GM21381 (cell line): ENCODE data around the gene THPO.
"Not testable (repeated sequence)": the region's sequence is repeated elsewhere in the genome, so short reads cannot be mapped to it uniquely, and the experiment has no call there.

Experiments
- ATAC-seq: cut with Tn5 transposase; IDR thresholded peaks from one replicate; pipeline ENCODE4 v1.9.1; 2021; ENCODE audit warnings: mild to moderate bottlenecking, moderate library complexity; ENCODE audit not compliant: unreplicated experiment

The THPO gene

GRCh38 chr3:184352149-184352785 is 25.7 kb downstream of the THPO start:
- no peak for ATAC-seq

GRCh38 chr3:184351511-184352148 is 26.4 kb downstream of the THPO start:
- ATAC-seq = no peak

DNA sequence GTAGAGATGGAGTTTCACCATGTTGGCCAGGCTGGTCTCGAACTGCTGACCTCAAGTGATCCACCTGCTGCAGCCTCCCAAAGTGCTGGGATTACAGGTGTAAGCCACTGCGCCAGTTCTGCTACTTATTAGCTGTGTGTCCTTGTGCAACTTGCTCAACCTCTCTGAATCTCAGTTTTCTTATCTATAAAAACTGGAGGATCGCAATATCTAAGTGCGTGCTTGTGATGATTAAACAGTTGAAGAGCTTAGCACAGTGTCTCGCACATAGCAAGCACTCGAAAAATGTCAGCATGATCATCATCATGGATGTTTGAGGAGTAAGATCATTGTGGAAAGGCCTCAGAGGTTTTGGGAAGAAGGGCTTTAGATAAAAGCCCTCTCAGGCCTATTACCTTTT is 27.4 kb downstream of the THPO start:
- ATAC-seq = no peak

GRCh38 chr3:184349563-184350470 is 28.2 kb downstream of the THPO start:
- no peak for ATAC-seq

- ATAC-seq = no peak
Measured at GRCh38 chr3:184348057-184348382, 30.0 kb downstream of the THPO start.

DNA sequence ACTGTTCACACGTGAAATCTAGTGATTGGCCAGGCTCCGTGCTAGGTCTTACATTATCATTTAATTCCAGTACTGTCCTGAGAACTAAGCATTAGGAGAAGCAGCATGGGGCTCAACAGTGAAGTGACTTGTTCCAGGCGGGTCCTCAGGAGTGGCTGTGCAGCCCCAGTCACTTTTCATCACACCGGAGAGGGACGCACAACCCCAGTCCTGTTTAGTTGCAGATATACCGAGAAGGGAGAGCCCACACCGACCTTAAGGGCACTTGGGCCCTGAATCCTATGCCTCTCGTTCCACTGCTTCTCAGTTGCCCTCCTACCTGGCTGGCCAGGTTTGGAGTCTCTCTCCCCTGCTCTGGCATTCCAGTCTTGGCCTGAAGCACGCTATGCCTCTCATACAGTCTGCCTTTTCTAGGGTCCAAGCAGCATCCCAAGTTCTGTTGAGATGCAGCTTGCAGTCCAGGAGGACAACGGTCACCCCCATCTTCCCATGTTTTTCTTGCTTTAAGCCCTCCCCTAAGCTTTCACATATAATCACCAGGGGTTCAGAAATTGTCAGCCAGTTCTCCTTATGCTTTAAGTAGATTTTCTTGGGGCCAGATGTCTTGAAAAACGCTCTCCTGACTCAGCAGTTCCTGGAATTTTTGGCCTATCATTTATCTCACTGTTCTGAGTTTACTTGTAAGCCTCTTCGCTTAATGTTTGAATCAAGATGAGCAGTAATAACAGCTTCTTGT is 30.5 kb downstream of the THPO start:
- no peak for ATAC-seq

- ATAC-seq = no peak
Measured at GRCh38 chr3:184346480-184347190, 31.4 kb downstream of the THPO start.

DNA sequence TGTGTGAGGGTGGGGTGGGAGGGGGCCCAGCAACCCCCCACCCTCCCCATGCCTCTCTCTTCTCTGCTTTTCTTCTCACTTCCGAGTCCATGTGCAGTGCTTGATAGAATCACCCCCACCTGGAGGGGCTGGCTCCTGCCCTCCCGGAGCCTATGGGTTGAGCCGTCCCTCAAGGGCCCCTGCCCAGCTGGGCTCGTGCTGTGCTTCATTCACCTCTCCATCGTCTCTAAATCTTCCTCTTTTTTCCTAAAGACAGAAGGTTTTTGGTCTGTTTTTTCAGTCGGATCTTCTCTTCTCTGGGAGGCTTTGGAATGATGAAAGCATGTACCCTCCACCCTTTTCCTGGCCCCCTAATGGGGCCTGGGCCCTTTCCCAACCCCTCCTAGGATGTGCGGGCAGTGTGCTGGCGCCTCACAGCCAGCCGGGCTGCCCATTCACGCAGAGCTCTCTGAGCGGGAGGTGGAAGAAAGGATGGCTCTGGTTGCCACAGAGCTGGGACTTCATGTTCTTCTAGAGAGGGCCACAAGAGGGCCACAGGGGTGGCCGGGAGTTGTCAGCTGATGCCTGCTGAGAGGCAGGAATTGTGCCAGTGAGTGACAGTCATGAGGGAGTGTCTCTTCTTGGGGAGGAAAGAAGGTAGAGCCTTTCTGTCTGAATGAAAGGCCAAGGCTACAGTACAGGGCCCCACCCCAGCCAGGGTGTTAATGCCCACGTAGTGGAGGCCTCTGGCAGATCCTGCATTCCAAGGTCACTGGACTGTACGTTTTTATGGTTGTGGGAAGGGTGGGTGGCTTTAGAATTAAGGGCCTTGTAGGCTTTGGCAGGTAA is 32.5 kb downstream of the THPO start:
- ATAC-seq = no peak

DNA sequence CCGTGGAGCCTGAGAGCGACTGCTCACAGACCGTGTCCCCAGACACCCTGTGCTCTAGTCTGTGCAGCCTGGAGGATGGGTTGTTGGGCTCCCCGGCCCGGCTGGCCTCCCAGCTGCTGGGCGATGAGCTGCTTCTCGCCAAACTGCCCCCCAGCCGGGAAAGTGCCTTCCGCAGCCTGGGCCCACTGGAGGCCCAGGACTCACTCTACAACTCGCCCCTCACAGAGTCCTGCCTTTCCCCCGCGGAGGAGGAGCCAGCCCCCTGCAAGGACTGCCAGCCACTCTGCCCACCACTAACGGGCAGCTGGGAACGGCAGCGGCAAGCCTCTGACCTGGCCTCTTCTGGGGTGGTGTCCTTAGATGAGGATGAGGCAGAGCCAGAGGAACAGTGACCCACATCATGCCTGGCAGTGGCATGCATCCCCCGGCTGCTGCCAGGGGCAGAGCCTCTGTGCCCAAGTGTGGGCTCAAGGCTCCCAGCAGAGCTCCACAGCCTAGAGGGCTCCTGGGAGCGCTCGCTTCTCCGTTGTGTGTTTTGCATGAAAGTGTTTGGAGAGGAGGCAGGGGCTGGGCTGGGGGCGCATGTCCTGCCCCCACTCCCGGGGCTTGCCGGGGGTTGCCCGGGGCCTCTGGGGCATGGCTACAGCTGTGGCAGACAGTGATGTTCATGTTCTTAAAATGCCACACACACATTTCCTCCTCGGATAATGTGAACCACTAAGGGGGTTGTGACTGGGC is 33.3 kb downstream of the THPO start:
- ATAC-seq = no peak

- no peak for ATAC-seq
Measured at GRCh38 chr3:184343200-184343876, 34.7 kb downstream of the THPO start.

DNA sequence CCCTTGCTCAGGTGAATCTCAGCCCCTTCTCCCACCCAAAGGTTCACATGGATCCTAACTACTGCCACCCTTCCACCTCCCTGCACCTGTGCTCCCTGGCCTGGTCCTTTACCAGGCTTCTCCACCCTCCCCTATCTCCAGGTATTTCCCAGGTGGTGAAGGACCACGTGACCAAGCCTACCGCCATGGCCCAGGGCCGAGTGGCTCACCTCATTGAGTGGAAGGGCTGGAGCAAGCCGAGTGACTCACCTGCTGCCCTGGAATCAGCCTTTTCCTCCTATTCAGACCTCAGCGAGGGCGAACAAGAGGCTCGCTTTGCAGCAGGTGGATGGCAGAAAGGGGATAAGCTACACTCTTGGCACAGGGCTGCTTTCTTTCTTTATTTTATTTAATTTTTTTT is 36.1 kb downstream of the THPO start:
- no peak for ATAC-seq

DNA sequence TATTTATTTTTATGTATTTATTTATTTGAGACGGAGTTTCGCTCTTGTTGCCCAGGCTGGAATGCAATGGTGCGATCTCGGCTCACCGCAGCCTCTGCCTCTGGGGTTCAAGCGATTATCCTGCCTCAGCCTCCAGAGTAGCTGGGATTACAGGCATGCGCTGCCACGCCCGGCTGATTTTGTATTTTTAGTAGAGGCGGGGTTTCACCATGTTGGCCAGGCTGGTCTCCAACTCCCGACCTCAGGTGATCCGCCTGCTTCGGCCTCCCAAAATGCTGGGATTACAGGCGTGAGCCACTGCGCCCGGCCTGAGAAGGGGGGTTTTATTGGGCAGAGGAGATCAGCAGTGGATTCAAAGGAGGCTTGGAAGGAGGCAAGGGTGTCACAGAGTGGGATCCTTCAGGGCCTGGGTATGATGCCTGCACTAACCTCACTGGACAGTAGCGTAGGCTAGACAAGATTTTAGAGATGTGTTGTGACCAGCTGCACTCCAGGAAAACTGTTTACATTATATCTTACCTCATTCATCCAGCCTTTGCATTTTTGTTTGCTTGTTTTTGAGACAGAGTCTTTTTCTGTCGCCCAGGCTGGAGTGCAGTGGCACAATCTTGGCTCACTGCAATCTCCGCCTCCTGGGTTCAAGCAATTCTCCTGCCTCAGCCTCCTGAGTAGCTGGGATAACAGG is 38.4 kb downstream of the THPO start:
- not testable (repeated sequence) for ATAC-seq

GRCh38 chr3:184339001-184339400 is 39.0 kb downstream of the THPO start:
- ATAC-seq = no peak

- ATAC-seq = no peak
Measured at GRCh38 chr3:184338511-184338945, 39.5 kb downstream of the THPO start.

- no peak for ATAC-seq
Measured at GRCh38 chr3:184337981-184338380, 40.0 kb downstream of the THPO start.

DNA sequence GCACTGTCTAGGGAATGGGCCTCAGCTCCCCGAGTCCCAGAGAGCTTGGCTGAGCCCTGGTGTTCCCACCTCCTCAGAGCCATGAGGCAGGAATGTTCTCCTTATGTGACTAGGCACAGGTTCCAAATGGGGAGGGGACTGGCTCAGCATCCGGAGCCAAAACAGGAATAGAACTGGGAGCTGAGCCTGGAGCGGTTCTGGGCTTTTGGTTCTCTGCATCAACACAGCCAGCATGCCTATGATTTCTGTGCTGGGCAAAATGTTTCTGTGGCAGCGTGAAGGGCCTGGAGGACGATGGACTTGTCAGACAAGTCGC is 40.6 kb downstream of the THPO start, which contains the start of gene FAM131A:
FAM131A (plus strand) TSS at position 202 of the 316 bp plus-strand sequence; CDS start at position 233, 31 bp downstream.
- no peak for ATAC-seq

- ATAC-seq = no peak
Measured at GRCh38 chr3:184336547-184337398, 41.2 kb downstream of the THPO start.
